IPS-20b (cell line): ENCODE data around the gene LURAP1L.
A peak's percentile ranks its signal among the peaks of the same experiment; 100 is the strongest.

Experiments
- H3K27ac ChIP-seq: one replicate; pipeline ENCODE4 v1.5.1; 2013; ENCODE audit warnings: low read length
- H3K27me3 ChIP-seq: 2 replicates; pipeline ENCODE4 v1.6.1; 2013; ENCODE audit warnings: mild to moderate bottlenecking, low read length, inconsistent platforms; ENCODE audit not compliant: insufficient read depth
- H3K36me3 ChIP-seq: 2 replicates; pipeline ENCODE4 v1.6.1; 2013; ENCODE audit warnings: low read depth, mild to moderate bottlenecking, inconsistent platforms, low read length, moderate library complexity; ENCODE audit not compliant: insufficient read depth
- H3K4me1 ChIP-seq: 2 replicates; pipeline ENCODE4 v1.6.1; 2013; ENCODE audit warnings: mild to moderate bottlenecking, control low read depth, inconsistent platforms, low read length, moderate library complexity; ENCODE audit not compliant: insufficient read depth
- H3K4me3 ChIP-seq: 2 replicates; pipeline ENCODE4 v1.5.1; 2013; ENCODE audit warnings: mild to moderate bottlenecking, low read length, inconsistent platforms
- H3K9ac ChIP-seq: 2 replicates; pipeline ENCODE4 v1.6.1; 2013; ENCODE audit warnings: low read depth, mild to moderate bottlenecking, inconsistent platforms, low read length, moderate library complexity
- H3K9me3 ChIP-seq: 2 replicates; pipeline ENCODE4 v1.6.1; 2013; ENCODE audit warnings: mild to moderate bottlenecking, low read depth, low read length, inconsistent platforms; ENCODE audit not compliant: insufficient read depth

LURAP1L gene

GRCh38 chr9:12759761-12760160, 15.1 kb upstream of the LURAP1L start:
- H3K27ac ChIP-seq: no peak overlapping the region
- no peak overlapping the region for H3K9ac ChIP-seq

GRCh38 chr9:12760758-12761157, 14.1 kb upstream of the LURAP1L start:
- no peaks in the 10 kb centered on the region for H3K36me3 ChIP-seq
- no peak overlapping the region for H3K27ac ChIP-seq
- no peak overlapping the region for H3K4me3 ChIP-seq
- H3K9ac ChIP-seq: no peak overlapping the region
- H3K9me3 ChIP-seq: no peaks in the 10 kb centered on the region
- H3K27me3 ChIP-seq: no peaks in the 10 kb centered on the region
- no peaks in the 10 kb centered on the region; the same call in 1 of the 2 replicates for H3K4me1 ChIP-seq

More at GRCh38 chr9:12759761-12760160, 15.1 kb upstream of the LURAP1L start:
- Histone ChIP-seq H3K27me3 (no peaks in the 10 kb centered on the region), H3K4me3 (no peak overlapping the region), H3K9me3 (no peaks in the 10 kb centered on the region), H3K36me3 (no peaks in the 10 kb centered on the region), H3K4me1 (no peaks in the 10 kb centered on the region; the same call in 1 of the 2 replicates)

GRCh38 chr9:12764150-12764549, 10.7 kb upstream of the LURAP1L start:
- H3K4me3 ChIP-seq: no peak overlapping the region
- no peaks in the 10 kb centered on the region for H3K27me3 ChIP-seq
- no peak overlapping the region for H3K27ac ChIP-seq
- no peaks in the 10 kb centered on the region for H3K9me3 ChIP-seq
- H3K4me1 ChIP-seq: no peaks in the 10 kb centered on the region; the same call in 1 of the 2 replicates
- no peaks in the 10 kb centered on the region for H3K36me3 ChIP-seq
- H3K9ac ChIP-seq: no peak overlapping the region

- no peak overlapping the region for H3K27ac ChIP-seq
- H3K27me3 ChIP-seq: no peaks in the 10 kb centered on the region
- H3K9ac ChIP-seq: no peak overlapping the region
- H3K9me3 ChIP-seq: no peaks in the 10 kb centered on the region
- H3K4me1 ChIP-seq: no peaks in the 10 kb centered on the region
- H3K4me3 ChIP-seq: no peak overlapping the region
- no peaks in the 10 kb centered on the region for H3K36me3 ChIP-seq
Observed at GRCh38 chr9:12765088-12765798, 9.6 kb upstream of the LURAP1L start.

- H3K4me1 ChIP-seq: no peaks in the 10 kb centered on the region
- H3K9me3 ChIP-seq: no peaks in the 10 kb centered on the region
- no peak overlapping the region for H3K27ac ChIP-seq
- no peaks in the 10 kb centered on the region for H3K36me3 ChIP-seq
- H3K4me3 ChIP-seq: no peak overlapping the region
- H3K27me3 ChIP-seq: no peaks in the 10 kb centered on the region
- H3K9ac ChIP-seq: no peak overlapping the region
Observed at GRCh38 chr9:12766357-12766756, 8.5 kb upstream of the LURAP1L start.

- Histone ChIP-seq H3K9ac (no peak overlapping the region), H3K4me1 (no peaks in the 10 kb centered on the region), H3K27ac (no peak overlapping the region), H3K27me3 (peaks cover 8% of the 10 kb centered on the region), H3K36me3 (no peaks in the 10 kb centered on the region), H3K4me3 (no peak overlapping the region), H3K9me3 (no peaks in the 10 kb centered on the region)
Observed at GRCh38 chr9:12770261-12770660, 4.6 kb upstream of the LURAP1L start.

GRCh38 chr9:12771891-12772290, 2.9 kb upstream of the LURAP1L start:
- Histone ChIP-seq H3K9me3 (no peaks in the 10 kb centered on the region), H3K27ac (no peak overlapping the region), H3K4me3 (no peak overlapping the region), H3K9ac (no peak overlapping the region), H3K27me3 (peaks cover 24% of the 10 kb centered on the region), H3K36me3 (no peaks in the 10 kb centered on the region), H3K4me1 (no peaks in the 10 kb centered on the region)

- Histone ChIP-seq H3K9me3 (no peaks in the 10 kb centered on the region), H3K27me3 (peaks cover 31% of the 10 kb centered on the region), H3K9ac (no peak overlapping the region), H3K4me3 (no peak overlapping the region), H3K27ac (no peak overlapping the region), H3K36me3 (no peaks in the 10 kb centered on the region), H3K4me1 (no peaks in the 10 kb centered on the region)
Observed at GRCh38 chr9:12773562-12773961, 1.3 kb upstream of the LURAP1L start.

- Histone ChIP-seq H3K36me3 (no peaks in the 10 kb centered on the region), H3K4me1 (no peaks in the 10 kb centered on the region), H3K9ac (no peak overlapping the region; the same call in 1 of the 2 replicates), H3K27me3 (peaks cover 31% of the 10 kb centered on the region), H3K9me3 (no peaks in the 10 kb centered on the region), H3K27ac (no peak overlapping the region), H3K4me3 (peak overlapping the region; percentile 86)
Observed at GRCh38 chr9:12775679-12776512, 1.1 kb downstream of the LURAP1L start.

GRCh38 chr9:12776513-12777055, 1.8 kb downstream of the LURAP1L start:
- Histone ChIP-seq H3K27ac (no peak overlapping the region), H3K9me3 (no peaks in the 10 kb centered on the region), H3K9ac (no peak overlapping the region; the same call in 1 of the 2 replicates), H3K4me1 (no peaks in the 10 kb centered on the region), H3K27me3 (peaks cover 31% of the 10 kb centered on the region), H3K36me3 (no peaks in the 10 kb centered on the region), H3K4me3 (peak overlapping the region; percentile 86)

GRCh38 chr9:12777121-12778022, 2.6 kb downstream of the LURAP1L start:
- H3K9ac ChIP-seq: no peak overlapping the region
- no peaks in the 10 kb centered on the region for H3K9me3 ChIP-seq
- H3K27ac ChIP-seq: no peak overlapping the region
- no peaks in the 10 kb centered on the region for H3K4me1 ChIP-seq
- no peak overlapping the region for H3K4me3 ChIP-seq
- H3K27me3 ChIP-seq: peaks cover 31% of the 10 kb centered on the region
- H3K36me3 ChIP-seq: no peaks in the 10 kb centered on the region
